Progenitor cell of endocrine pancreas (in vitro differentiated cells): ENCODE data around the gene TPP1. TPM values are rescaled to one million over a fixed set of nuclear protein-coding genes. Genes with fewer than 3 reads are reported as not detected.

Source experiments
- DNase-seq: peaks from one replicate; pipeline ENCODE4 v3.0.0; 2021; ENCODE audit warnings: low spot score; ENCODE audit not compliant: unreplicated experiment
- H3K27ac Mint-ChIP-seq: 2 replicates; pipeline ENCODE4 v1.8.0; 2021; ENCODE audit warnings: mild to moderate bottlenecking, moderate library complexity, mixed read lengths
- H3K27me3 Mint-ChIP-seq: 2 replicates; pipeline ENCODE4 v1.8.0; 2021; ENCODE audit warnings: mixed read lengths
- H3K36me3 Mint-ChIP-seq: 2 replicates; pipeline ENCODE4 v1.8.0; 2022; ENCODE audit warnings: mixed read lengths; ENCODE audit not compliant: insufficient read depth
- H3K4me1 Mint-ChIP-seq: 2 replicates; pipeline ENCODE4 v1.8.0; 2021; ENCODE audit warnings: low read depth, mixed read lengths
- H3K4me3 Mint-ChIP-seq: 2 replicates; pipeline ENCODE4 v1.8.0; 2021; ENCODE audit warnings: low read depth, mild to moderate bottlenecking, moderate library complexity, mixed read lengths
- H3K9me3 Mint-ChIP-seq: 2 replicates; pipeline ENCODE4 v1.8.0; 2021; ENCODE audit warnings: low read depth, mixed read lengths
- CTCF ChIP-seq: fragments of 200-600 bp; sonication (generic); IDR thresholded peaks from one replicate; pipeline ENCODE4 v1.5.0; 2021; ENCODE audit warnings: antibody characterized with exemption, mild to moderate bottlenecking; ENCODE audit not compliant: unreplicated experiment
- total RNA-seq: library from RNA; stranded (reverse); gene quantifications from 2 replicates; pipeline ENCODE4 v1.2.1, GENCODE V29; 2021

Gene TPP1
- total RNA-seq, 1 donor from 2014 or later, result 59.9 TPM

GRCh38 chr11:6623391-6624363 is 4.5 kb upstream of the TPP1 start:
- peak overlapping the region; percentile 59 for H3K27ac Mint-ChIP-seq
- peaks cover 15% of the 10 kb centered on the region for H3K36me3 Mint-ChIP-seq
- TF ChIP-seq CTCF, result no peak
- no peaks in the 10 kb centered on the region for H3K4me1 Mint-ChIP-seq
- DNase-seq, result no peak
- H3K27me3 Mint-ChIP-seq, result no peaks in the 10 kb centered on the region
- no peak overlapping the region for H3K4me3 Mint-ChIP-seq
- H3K9me3 Mint-ChIP-seq, result no peaks in the 10 kb centered on the region

GRCh38 chr11:6622261-6623171 is 3.3 kb upstream of the TPP1 start:
- H3K4me3 Mint-ChIP-seq, result no peak overlapping the region
- H3K4me1 Mint-ChIP-seq, result peaks cover 1% of the 10 kb centered on the region

GRCh38 chr11:6621711-6622211 is 2.5 kb upstream of the TPP1 start:
- H3K27ac Mint-ChIP-seq, result peak overlapping the region; percentile 62
- no peak for DNase-seq
- H3K36me3 Mint-ChIP-seq, result peaks cover 8% of the 10 kb centered on the region
- H3K4me1 Mint-ChIP-seq, result peaks cover 1% of the 10 kb centered on the region
- H3K27me3 Mint-ChIP-seq, result no peaks in the 10 kb centered on the region
- H3K9me3 Mint-ChIP-seq, result no peaks in the 10 kb centered on the region
- TF ChIP-seq CTCF, result no peak
- H3K4me3 Mint-ChIP-seq, result no peak overlapping the region

More at GRCh38 chr11:6622261-6623171, 3.3 kb upstream of the TPP1 start:
- TF ChIP-seq CTCF, result no peak
- H3K9me3 Mint-ChIP-seq, result no peaks in the 10 kb centered on the region
- no peak for DNase-seq
- H3K27ac Mint-ChIP-seq, result no peak overlapping the region
- H3K27me3 Mint-ChIP-seq, result no peaks in the 10 kb centered on the region
- peaks cover 11% of the 10 kb centered on the region for H3K36me3 Mint-ChIP-seq

- Mint-ChIP-seq H3K27me3 (no peaks in the 10 kb centered on the region), H3K27ac (no peak overlapping the region), H3K9me3 (no peaks in the 10 kb centered on the region), H3K4me1 (peaks cover 1% of the 10 kb centered on the region), H3K4me3 (no peak overlapping the region), H3K36me3 (peaks cover 7% of the 10 kb centered on the region)
- TF ChIP-seq CTCF, result no peak
- DNase-seq, result no peak
These were observed 1.4 kb upstream of the TPP1 start for GRCh38 chr11:6620636-6621035.
